ENCODE results near the gene MRPS7.

The MRPS7 gene

DNA sequence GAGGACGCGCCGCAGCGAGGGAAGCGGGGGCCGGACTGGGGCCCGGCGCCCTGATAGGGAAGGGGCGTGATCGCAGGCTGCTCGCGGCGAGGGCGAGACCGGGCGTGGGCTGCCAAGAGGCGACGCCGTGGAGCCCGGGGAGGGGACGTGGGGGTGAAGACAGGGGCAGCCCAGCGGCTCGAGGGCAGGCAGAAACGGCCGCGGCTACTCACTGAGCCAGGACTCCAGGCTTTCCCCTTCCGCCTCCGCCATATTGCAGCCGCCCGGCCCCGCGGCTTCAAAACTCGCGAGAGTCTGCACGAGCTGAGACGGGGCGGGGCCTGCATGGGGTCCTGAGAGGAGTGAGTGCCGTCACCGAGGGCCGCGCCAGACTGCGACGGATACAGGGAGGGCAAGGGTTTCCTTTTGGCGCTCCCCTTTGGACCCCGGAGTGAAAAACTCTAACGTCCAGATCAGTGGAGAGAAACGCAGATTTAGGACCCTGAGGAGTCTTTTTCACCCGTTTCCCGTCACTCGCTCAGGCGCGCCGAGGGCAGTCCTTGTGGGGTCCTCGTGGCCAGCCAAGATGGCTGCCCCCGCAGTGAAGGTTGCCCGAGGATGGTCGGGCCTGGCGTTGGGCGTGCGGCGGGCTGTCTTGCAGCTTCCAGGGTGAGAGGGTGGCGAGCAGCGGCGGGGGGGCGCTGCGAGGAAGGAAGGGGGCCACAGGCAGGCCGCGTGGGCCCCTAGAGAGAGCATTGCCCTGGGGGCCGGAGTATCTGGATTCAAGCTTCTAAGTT lies at the start of gene MRPS7, which contains the start of gene GGA3:
MRPS7 (plus strand) TSS at position 544 of the 776 bp plus-strand sequence; CDS start at position 566, 22 bp downstream.
GGA3 (minus strand) TSS at position 271 of the 776 bp plus-strand sequence; CDS start at position 252, 19 bp downstream.
- DNase-seq = peak; percentile 98

- no peak for DNase-seq
These were observed 43.5 kb upstream of the MRPS7 start for GRCh38 chr17:75218131-75218530.

- no peak for DNase-seq
These were observed 41.9 kb upstream of the MRPS7 start for GRCh38 chr17:75219815-75220214.

- DNase-seq = no peak
These were observed 36.7 kb upstream of the MRPS7 start for GRCh38 chr17:75225016-75225415.

GRCh38 chr17:75227729-75228128 lies 34.0 kb upstream of the MRPS7 start:
- no peak for DNase-seq

- DNase-seq = no peak
These were observed 33.4 kb upstream of the MRPS7 start for GRCh38 chr17:75228305-75228704.

DNA sequence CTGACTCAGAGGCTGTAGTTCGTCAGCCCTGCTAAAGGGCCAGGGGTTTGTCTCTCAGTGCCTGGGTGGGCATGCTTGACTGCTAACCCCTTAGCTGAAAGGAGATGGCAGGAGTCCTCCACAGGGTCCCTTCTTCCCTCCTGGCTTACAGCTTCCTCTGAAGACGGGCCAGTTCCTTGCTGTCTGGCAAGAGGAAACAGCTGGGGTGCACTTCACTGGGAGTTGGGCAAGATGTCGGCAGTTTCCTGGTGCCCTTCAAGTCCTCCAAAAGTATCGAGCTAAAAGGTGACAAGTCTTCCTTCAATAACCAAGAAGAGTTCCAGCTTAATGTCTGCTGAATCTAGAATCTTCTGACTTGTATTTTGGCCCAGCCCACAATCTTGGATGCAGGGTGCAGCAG lies 32.8 kb upstream of the MRPS7 start:
- DNase-seq = no peak

GRCh38 chr17:75231071-75231470 lies 30.6 kb upstream of the MRPS7 start:
- no peak for DNase-seq

DNA sequence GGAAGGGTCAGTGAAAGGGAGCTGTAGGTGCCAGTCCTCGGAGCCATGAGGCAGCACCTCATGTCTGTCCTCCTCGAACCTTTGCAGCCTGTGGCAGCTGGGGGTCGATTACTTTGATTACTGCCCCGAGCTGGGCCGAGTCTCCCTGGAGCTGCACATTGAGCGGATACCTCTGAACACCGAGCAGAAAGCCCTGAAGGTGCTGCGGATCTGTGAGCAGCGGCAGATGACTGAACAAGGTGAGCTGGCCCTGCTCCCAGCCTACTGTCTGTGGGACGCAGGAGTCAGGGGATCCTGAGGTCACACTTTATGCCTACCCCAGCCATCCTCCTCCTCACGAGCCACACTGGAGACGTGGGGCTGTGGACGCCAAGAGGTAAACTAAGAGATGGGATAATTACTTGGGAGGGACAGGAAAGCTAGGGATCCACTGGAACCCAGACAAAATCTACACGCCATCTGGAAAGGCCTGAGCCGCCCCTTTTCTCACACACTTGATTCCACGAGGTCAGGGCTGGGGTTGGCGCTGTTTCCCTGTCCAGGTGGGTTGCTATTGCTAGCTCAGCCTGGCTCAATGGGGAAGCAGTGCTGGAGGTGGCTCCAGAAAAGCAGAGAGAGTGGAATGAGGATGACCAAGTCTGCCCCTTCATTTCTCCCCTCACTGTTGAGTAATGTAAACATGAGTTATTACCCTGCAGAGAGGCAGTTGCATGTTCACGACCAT lies 29.8 kb upstream of the MRPS7 start:
- no peak for DNase-seq

DNA sequence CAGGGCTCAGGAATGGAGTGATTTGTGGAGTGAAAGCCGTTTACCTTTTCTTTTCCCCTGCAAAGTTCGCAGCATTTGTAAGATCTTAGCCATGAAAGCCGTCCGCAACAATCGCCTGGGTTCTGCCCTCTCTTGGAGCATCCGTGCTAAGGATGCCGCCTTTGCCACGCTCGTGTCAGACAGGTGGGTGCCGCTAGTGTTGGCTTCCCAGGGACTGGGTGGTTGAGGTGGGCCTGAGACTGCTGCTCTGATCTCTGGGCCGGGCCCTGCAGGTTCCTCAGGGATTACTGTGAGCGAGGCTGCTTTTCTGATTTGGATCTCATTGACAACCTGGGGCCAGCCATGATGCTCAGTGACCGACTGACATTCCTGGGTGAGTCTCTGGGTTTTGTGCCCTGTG lies 28.9 kb upstream of the MRPS7 start:
- no peak for DNase-seq

DNA sequence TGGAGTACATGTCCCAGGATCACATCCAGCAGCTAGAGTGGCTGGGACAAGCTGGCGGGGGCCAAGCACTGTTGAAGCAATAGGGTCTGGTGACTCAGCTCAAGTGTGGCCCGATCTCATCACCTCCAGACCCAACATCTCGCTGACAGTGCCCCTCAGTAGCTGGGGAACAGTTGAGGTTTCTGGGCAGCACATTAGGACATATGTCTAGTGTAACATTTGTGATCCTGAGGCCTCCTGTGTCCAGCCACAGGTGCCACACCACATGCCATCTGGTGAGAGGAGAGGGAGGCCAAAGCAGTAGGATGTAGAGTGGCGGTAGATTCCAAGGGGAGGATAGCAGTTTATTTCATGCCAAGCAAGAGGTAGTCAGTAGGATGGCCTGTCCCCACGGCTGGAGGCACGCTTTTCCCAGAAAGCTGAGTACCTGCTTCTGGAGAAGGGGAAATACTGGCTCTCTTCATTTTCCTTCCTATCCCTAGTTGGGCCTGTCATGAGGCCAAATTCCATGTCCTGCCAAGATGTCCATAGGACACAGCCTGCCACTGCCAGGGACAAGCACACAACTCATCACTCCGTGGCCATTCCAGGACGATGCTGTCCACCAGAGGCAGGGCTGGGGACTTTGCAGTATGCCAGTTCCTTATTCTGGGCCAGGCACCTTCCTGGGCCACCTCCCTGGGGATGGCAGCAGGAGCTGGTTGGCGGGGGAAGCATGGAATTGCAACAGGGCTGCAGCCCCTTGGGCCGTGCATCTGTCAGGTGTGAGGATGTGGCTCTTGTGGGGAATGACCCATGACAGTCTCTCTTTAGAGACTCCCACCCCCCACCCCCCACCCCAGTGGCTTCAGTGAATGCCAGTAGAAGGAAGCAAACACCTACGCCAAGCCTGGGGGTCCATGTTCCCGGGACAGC lies 24.3 kb upstream of the MRPS7 start:
- no peak for DNase-seq

GRCh38 chr17:75238020-75238580 lies 23.6 kb upstream of the MRPS7 start:
- no peak for DNase-seq

DNA sequence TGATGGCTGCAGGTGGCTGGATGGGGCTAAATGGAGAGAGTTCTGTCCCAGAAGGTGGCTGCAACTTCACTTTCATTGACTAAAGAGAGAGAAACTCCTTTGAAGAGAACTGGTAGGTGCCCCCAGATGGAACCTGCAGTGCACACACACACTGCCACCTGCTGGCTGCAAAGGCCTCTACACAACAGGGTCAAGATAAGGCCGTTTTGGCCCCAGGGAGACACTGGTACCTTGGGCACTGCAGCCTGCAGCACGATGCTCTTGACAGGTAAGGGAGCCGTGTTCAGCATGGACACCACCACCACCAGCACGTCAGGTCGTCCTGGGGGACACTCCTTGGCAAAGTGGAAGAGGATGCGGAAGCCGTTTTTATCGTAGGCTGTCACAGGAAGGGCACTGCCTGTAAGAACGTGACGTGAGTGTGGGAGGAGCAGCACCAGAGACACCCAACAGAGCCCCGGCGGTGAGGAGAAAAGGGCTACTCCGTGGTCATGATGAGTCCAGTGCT lies 22.9 kb upstream of the MRPS7 start:
- DNase-seq = peak; percentile 74

GRCh38 chr17:75239214-75239613 lies 22.5 kb upstream of the MRPS7 start:
- no peak for DNase-seq

DNA sequence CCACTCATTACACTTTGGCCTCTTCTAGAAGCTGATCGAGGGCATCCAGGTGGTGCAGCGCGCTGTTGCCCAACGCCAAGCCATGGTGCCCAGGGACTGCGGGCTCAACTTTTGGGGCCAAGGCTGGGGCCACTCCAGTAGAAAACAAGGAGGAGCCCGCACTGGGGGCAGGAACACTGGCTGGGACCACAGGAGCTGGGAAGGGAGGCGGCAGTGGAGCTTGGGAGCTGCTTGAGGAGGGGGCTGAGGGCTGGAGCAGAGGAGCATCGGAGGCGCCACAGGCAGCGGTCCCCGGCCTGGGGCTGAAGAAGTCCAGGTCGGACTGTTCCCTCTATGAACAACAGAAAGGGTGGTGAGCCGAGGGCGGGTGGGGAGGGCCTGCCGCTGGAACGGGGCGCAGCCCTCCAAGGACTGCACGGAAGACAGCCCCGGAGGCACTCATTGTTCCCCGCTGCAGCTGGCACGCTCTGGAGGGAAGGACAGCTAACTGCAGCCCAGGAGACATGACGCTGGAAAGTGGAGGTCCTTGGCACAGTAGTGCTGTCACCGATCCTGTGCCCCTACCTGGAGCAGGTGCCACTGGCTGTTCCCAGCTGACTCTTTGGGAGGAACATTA lies 21.8 kb upstream of the MRPS7 start:
- DNase-seq = no peak

DNA sequence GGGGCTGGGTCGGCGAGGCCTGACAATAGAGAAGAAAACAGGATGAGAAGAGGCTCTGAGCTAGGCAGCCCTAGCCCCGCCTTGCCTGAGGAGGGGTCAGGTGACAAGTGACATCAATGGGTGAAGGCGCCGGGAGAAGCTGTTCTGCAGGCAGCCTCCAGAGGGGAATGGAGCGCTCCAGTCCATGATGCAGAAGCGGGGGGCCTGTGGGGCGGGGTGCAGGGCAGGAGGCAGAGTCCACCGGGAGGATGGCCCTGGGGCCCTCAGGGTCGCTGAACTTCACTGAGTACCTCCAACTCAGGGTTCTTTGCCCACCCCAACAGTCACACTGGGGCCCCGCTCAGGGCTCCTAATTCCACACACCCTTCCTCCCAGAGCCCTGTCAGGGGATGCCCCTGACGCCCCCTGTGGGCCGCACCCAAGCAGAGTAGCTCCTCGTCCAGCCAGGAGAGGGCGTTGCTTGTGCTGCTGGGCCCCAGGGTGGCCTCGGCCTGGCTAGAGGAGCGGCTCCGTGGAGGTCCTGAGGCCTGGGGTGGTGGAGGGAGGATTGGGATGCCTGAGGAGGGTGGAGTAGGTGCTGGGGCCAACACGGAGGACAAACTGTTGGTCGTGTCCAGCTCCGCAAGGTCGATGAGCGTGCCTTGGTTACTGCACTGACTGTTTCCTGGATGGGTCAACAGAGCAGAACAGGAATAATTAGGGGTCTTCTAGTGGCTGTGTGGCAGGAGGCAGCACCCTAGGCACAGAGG lies 21.1 kb upstream of the MRPS7 start:
- DNase-seq = peak; percentile 63

DNA sequence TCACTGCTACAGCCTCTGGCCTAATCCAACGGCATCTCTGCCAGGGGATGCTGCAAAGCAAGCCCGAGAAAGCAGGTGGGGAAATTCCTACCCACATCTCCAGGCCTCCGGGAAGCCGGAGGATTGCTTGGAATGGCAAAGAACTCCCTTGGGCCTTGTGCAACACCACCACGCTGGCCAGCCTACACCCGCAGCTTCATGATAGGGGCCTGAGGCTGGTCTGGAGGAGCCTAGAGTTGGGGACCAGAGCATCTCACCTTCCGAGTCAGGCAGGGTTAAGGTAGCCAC lies 20.6 kb upstream of the MRPS7 start:
- DNase-seq = no peak

GRCh38 chr17:75241502-75241901 lies 20.2 kb upstream of the MRPS7 start:
- no peak for DNase-seq

DNA sequence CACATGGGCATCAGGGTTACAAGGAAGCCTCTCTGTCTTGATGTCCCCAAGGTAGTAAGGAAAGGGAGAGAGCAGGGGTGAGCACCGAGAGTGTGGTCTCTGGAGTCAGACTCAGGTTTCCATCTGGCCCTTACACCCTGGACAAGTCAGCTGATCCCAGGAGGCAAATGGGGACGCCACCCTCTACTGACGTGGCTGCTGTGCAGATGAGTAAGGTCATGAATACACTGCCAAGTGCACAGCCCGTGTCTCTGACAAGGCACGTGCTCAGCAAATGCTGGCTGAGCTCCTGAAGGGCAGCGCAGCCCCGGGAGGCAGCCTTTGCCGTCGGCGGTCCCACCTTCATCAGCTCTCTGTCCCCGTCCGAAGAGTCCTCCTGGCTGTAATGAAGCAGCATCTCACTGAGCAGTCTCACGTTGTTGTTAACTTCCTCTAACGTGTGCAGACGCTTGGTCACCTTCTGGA lies 19.7 kb upstream of the MRPS7 start:
- DNase-seq = no peak

GRCh38 chr17:75242461-75243042 lies 19.1 kb upstream of the MRPS7 start:
- DNase-seq = peak; percentile 42
